GM18861 (cell line): ENCODE measurements around the gene TERC.

Experiments used
- ATAC-seq: cut with Tn5 transposase; IDR thresholded peaks from one replicate; pipeline ENCODE4 v1.9.1; 2021; ENCODE audit not compliant: unreplicated experiment

TERC gene

DNA sequence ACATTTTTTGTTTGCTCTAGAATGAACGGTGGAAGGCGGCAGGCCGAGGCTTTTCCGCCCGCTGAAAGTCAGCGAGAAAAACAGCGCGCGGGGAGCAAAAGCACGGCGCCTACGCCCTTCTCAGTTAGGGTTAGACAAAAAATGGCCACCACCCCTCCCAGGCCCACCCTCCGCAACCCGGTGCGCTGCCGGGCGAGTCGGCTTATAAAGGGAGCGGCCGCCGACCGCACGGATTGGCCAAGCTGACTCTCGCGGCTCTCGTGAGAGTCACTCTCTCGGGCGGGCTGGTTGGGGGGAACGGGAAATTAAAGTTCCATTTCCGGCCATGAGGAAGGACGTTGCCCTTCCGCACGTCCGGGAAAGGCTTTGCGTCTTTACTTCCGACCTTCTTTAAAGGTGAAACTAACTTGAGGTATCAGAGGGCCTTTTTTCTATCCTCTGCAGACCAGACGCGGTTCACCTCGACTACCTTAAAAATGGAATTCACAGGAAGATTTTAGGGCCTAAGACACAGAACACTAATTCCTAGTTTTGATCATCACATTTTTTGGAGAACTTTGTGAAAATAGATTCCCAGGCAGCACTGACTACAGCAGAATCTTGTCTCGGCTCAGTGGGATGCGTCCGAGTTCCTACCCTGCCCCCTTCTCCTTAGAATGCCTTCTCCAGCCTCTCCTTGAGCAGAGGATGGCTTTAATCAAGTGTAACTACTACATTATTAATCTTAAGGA, at the start of gene TERC:
TERC (minus strand) TSS at position 179 of the 731 bp plus-strand sequence.
- ATAC-seq, result peak; percentile 66

DNA sequence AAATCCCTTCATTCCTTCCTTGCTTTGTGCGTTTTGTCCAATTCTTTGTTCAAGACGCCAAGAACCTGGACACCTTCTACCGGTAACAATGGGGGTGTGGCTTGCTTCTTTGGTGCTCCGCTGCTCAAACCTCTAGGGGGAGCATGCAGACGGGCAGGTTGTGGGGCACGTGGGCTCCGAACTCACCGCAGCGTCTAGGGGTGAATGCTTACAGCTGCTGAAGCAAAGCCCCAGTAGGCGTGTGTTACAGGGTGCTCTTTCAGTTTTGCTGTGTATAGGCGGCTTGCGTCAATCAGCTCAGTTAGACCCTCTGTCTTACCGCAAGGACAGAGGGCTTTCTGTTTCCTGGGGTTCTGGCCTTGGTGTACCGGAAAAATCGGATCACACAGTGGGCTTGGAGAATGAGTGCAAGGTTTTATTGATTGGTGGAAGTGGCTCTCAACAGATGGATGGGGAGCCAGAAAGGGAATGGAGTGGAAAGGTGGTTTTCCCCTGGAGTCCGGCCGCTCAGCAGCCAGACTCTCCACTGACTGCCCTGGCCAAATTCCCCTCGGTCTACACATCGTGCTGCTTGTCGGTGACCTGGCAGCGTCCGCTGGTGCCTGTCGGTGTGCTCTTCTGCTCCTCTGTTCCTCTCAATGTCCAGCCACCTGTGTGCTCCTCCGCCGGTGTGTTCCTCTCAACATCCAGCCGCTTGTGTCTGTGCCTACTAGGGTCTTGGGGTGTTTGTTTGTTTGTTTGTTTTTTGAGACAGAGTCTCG, 49.1 kb upstream of the TERC start:
- peak; percentile 91 for ATAC-seq

DNA sequence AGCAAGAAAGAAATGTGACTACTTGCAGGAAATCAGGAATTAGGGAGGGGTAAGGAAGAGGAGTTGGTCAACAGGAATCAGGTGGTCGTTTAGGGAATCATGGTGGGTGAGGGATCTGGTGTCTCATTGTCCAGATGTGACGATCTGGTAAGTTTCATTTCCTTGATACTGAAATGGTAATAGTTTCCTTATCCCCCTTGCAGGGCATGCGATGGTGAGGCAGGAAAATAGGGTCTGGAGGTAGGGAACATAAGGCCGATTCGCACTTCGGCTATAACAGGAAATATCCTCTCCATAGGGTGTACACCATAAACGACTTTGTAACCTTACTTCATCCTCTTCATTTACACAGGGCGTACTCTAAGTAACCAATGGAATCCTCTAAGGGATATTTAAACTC, 48.4 kb upstream of the TERC start:
- no peak for ATAC-seq

DNA sequence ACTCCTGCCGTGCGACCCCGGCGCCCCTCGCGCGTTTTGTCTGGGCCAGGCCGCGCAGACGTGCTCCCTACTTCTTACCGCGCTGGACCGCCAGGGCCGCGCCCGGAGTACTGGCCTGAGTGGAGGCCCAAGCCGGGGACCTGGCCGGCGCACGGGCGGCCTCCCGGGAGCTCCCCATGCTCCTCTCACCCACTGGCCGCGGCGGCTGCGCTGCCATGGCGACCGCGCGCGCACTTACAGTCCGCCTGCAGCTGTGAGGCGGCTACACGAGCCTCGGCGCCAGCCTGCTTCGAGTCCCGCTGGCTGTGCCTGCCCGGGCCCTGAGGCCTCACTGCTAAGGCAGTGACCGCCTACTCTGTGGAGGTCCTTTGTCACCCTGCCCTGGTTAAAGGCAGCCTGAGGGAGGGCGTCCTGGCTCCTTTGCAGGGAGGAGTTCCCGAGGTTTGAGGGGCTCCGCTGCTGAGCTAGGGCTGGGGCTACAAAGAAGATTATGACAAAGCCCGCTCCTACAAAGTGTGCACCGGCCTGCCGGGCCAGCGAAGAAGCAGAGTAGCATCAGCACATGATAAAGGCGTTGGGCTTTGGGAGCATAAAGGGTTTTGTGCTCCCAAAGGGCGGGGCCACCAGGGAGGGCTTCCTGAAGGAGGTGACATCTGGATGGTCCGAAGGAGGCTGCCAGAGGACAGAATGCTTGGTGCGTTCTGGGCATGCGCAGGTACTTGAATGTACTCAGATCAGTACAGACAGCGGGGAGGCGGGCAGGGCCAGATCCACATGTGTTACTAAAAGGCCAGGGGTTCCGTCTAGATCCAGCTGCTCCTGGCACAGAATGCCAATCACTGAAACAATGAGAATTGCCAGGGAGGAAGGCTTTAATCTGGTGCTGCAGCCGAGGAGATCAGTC, 47.7 kb upstream of the TERC start, which contains the start of the genes LRRC34 and LRRIQ4:
LRRC34 (minus strand) TSS at position 573 of the 904 bp plus-strand sequence; CDS start at position 217, 356 bp downstream.
LRRIQ4 (plus strand) TSS at position 539 of the 904 bp plus-strand sequence. CDS start 9,052 bp downstream, outside the sequence.
- ATAC-seq, result peak; percentile 55

DNA sequence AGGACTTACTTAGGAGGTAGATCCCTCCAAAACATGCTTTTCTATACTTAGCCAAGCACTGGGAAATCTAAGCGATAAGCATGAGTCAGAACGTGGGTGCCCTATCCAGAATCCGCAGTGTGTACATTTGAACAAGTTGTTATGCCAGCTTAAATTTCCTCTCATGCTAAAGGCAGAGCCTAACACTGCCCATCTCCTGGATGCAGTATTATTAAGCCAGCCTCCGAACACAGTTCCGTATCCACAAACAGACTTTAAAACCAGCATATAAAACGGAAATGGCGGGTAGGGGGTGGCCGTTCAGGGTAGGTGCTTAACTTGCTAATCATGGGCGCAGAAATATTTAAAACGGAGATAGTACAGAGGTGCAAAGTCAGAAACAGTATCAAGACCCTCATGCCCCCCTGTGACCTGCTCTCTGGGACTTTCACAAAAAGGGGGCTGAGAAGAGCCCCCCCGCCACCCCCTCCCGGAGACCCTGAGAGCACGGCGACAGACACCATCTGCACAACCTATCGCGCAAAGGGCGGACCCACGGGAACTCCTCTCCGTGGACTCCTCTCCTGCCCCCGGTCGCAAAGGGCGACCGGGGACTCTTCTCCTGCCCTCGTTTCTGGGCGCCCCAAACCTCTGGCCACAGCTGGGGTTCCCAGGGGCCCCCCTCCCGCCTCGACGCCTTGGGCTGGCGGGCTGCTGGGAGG, 46.9 kb upstream of the TERC start:
- no peak for ATAC-seq

DNA sequence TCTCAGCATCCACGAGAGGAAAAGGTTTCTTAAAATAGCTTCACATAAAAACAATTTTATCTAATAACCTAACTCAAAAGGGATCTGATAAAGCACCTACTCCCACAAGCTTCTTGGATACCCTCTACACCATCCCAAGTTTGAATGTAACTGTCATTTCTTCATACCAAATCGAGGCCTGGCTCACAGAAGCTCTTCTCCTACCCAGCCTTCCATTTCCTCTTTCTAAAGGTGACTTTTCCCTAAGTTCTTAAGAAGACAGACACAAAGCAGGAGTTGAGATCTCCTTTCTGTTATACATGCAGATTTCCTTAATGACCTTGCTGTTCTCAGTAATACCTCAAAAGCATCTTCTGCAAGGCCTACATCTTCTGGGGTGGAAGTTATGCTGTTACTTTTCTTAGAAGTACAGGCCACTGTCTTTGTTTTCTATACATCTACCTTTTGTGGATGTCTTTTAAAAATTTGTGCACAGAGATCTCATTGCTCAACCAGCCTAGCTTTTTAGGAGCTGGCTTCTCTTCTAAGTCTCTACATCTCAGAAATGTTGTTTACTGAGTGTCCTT, 44.5 kb upstream of the TERC start:
- ATAC-seq, result no peak

DNA sequence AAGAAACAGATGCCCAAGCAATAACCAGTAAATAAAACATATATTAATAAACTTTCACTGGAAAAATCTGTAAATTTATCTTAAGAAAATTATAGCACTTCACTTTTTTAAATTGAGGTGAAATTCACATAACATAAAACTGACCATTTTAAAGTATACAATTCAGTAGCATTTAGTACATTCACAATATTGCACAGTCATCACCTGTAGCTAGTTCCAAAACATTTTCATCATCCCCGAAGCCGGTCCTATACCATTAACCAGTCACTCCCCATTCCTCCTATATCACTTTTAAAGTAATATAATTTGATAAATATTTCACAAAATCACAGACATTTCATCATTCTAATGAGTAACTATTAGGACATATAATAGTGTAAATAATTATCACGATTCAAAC, 39.8 kb upstream of the TERC start:
- no peak for ATAC-seq

DNA sequence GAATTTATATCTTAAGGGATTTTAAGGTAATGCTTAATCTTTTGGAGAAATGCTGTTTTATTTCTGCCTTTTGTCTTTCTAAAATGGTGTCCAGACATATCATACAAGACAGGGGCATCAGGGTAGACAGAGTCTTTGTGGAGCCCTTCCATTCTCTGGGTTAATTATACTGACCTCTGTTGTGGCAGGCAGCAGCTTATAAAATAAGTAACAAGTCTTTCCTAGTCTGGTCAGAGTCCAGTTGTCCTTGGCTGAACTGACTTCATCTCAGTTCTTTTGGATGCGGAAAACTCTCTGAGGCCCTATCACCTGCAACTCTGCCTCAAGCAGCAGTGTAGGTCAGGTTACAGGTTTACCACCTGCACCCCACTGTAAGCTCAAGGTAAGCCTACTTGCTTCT, 27.5 kb upstream of the TERC start:
- ATAC-seq, result no peak

DNA sequence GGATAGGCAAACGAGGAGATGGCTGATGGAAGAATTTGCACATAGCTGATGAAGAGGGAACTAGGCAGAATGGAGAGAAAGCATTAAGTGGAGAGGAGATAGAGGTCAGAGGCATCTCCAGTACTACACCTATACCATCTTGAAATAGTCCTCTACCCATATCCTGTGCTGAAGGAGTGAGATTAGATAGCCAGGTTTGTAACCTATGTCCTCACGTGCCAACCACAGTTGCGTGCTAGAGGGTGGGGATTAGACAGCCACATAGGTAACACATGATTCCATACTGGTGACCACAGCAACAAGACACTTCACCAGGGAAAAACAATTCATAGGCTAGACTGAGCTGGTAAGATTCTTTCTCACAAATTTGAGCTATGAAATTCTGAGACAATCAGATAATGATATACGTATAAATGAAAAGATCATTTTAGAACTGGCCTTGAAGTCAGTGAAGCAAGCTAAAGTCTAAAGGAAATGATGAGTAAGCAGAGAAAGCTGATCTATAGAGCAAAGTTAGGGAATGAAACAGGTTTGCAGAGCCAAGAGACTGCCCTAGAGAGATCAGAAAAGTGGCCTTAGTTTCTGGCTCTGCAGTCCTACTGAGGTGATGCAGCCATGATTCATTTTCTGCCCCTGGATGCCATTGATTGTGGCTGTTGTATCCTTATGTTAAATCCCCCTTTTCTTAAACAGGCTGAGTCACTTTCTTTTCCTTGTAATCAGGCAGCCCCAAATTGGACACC, 26.0 kb upstream of the TERC start:
- no peak for ATAC-seq

DNA sequence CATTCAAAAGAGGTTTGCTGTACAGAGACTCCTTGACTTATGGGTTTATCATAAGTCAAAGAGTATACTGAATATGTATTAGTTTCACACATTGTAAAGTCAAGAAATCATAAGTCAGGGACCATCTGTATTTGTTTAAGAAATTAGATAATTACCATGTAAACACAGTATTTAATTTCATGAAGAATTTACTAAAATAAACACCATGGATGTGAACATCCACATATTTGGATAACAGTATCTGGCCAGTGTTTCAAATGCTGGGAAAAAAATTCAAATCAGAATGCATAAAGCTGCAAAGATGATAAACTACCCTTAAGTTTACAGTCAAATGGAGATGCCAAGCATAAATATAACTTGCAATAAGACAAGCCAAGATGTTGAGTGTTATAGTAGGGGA, 25.4 kb upstream of the TERC start:
- ATAC-seq, result no peak

DNA sequence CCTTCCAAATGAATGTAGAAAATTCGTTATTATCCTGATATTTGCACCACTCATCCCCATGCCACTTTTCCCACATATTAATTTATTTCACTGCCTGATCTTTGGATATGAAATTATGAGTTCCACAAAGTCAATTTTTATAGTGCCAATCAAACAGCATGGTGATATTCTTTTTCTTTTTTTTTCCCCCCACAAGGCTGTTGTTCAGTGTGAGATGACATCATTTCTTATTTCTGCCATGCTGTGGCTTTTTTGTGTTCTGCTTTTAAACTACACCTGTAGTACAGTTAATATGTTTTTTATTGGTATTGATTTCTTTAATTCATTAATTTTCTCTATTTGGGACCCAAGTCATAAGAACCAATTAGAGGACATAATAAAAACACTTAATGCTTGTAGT, 22.9 kb upstream of the TERC start:
- no peak for ATAC-seq

DNA sequence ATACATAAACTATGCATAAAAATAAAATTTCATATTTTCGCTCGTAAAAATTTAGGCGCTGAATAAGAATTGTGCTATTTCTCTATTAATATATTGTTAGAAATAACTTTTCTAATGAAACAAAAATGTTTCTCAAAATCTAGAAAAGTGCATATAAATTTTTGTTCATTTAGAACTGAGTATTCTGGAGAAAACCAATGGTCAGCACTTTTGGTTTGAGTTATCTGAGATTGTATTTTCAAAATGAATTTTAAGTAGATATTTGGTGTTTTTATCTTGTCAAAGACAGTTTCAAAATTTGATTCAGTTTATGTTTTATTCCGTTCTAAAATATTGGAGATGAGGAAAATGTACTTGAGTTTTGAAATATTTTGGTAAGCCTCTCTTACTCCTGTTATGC, 22.3 kb upstream of the TERC start:
- no peak for ATAC-seq

DNA sequence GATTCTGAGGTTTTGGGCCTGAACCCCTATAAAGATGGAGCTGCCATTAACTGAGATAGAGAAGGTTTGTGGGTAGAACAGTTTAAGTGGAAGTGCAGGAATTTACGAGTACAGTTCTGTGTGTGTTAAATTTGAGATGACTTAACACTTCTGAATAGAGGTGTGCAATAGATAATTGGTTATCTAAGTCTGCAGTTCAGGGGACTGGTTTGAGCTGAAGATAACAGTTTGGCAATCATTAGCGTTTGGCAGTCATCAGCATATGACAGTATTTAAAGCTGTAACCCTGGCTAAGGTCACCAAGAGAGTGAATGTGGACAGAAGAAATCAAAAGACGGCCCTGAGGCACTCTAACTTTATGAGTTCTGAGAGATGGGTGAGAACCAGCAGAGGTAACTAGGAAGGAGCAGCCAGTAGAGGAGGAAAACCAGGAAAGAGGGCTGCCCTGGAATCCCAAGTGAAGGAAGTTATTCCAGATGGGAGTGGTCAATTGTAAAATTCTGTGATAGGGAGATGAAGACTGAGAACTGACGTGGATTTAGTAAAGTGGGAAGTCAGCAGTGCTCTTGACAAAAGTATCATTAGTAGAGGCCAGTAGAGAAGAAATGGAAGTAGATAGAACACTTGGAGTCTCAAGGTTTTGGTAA, 16.5 kb upstream of the TERC start:
- ATAC-seq, result no peak

DNA sequence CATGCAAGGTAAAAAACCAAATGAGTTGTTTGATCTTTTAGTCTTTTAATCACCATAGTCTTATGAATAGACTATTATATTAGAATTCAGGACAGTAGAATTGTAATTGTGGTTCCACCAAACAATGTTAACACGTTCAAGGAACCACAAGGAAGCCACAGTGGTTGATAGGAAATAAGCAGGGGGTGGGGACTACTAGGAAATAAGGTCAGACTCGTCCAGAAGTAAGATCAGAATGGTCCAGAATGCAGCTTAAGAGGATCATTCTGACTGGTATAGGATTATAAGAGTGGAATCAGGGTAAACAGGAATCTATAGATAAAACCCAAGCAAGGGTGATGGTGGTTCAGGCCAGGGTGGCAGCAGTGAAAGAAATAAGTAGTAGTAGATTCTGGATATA, 15.9 kb upstream of the TERC start:
- ATAC-seq, result no peak

DNA sequence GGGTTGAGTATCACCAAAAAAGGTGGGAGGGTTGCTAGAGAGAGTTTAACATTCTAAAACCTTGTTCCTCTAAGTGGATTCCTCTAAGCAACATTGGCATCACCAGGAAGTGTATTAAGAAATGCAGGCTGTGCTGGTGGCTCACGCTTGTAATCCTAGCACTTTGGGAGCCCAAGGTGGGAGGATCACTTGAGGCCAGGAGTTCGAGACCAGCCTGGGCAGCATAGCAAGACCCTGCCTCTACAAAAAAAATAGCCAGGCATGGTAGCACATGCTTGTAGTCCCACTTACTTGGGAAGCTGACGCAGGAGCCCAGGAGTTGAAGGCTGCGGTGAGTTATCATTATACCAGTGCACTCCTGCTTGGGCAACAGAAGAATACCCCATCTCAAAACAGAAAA, 13.0 kb upstream of the TERC start:
- ATAC-seq, result no peak

DNA sequence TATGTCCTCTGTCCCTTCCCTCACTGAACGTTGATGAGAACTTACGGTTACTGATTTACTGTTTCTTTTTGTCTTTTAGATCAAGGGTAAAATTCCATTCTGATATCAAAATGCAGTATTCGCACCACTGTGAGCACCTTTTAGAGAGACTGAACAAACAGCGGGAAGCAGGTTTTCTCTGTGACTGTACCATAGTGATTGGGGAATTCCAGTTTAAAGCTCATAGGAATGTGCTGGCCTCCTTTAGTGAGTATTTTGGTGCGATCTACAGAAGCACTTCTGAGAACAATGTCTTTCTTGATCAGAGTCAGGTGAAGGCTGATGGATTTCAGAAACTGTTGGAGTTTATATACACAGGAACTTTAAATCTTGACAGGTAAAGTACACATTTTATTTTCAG, 9.3 kb upstream of the TERC start:
- ATAC-seq, result no peak

DNA sequence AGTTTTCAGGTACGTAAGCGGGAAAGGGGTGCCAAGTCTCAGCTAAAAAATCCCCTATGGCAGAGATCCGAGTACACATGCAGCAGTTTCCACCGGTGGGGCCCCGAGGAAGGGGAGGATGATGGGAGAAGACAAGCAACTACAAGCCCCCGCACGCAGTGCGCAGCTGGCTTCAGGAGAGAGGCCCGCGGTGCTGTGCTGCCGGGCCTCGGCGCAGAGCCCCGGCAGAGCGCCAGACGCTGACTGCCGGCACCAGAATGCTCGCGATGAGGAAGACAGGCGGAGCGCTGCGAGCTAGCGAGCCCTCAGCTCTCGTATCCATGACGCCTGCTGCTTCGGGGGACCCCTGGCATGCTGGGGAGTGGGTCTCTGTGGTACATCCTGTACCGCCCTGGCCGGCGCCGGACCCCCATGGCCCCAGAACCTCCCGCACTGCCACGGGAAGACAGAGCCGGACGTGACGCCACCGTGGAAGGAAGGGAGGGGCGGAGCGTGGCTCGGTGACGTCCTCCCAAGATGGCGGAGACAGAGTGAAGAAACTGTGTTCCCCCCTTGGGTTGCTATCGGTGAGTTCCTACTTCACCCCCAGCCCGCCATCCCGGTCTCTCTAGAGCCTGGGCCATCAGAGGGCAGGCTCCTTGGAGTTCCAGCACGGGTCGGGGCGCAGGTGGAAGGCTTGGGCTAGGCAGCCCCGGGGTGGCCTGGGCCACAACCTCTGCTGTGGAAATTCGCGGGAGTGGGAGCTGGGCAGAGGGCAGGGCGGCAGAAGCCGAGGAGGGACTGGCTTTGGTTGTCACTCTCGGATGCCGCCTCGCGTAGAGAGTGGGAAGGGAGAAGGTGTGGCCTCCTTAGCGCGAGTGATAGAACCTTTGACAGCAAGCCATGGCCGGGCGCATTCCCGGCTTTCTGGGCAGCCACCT, 8.3 kb upstream of the TERC start, which contains the start of gene MYNN:
MYNN (plus strand) TSS at position 500 of the 920 bp plus-strand sequence. CDS start 900 bp downstream, outside the sequence.
- ATAC-seq, result peak; percentile 73
